Measurements from ENCODE around the gene CEACAM4. TPM values are rescaled to one million over a fixed set of nuclear protein-coding genes. Genes with fewer than 3 reads are reported as not detected.
A peak's percentile ranks its signal among the peaks of the same experiment; 100 is the strongest.

Gene CEACAM4
- total RNA-seq (not detected), polyA plus RNA-seq (not detected), total RNA-seq (0 reads per million in 6 experiments)

DNA sequence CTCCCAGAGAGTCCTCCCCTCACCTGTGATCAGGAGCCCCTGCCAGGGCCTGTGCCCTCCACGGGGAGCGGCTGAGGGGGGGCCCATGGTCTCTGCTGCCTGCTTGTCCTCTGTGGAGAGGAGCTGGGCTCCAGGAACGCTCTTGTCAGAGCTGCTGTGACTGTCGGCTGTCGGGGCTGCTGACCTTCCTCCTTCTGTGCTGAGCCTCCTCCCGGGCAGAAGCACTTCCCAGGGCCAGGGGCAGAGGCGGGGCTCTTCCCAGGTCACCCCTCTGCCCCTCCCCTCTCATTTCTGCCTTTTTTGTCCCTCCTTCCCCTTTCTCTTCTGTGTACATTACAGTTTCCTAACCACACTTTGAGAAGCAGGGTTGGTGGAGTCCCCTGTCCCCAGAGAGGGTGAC, at the start of gene CEACAM4:
TSS of gene CEACAM4 (minus strand) at position 198 of the 400 bp plus-strand sequence. CDS start at position 87, 111 bp downstream.
- Mint-ChIP-seq H3K27me3 (peaks cover 6 to 42% (median 21%) of the 10 kb centered on the region in 5 donors), H3K4me1 (peaks cover 0 to 3% (median 1%) of the 10 kb centered on the region in 4 donors), H3K4me3 (peak within 1 kb of the TSS in 1 of 10 donors; percentile 50), H3K27ac (peak within 1 kb of the TSS in 2 of 10 donors; percentile 45 to 48), H3K9me3 (peaks cover 0 to 22% (median 13%) of the 10 kb centered on the region in 9 donors), H3K36me3 (peaks cover 0 to 14% (median 0%) of the 10 kb centered on the region in 3 donors)
- DNase-seq (no peak), ATAC-seq (no peak)
- POLR2A ChIA-PET = no interaction called here

DNA sequence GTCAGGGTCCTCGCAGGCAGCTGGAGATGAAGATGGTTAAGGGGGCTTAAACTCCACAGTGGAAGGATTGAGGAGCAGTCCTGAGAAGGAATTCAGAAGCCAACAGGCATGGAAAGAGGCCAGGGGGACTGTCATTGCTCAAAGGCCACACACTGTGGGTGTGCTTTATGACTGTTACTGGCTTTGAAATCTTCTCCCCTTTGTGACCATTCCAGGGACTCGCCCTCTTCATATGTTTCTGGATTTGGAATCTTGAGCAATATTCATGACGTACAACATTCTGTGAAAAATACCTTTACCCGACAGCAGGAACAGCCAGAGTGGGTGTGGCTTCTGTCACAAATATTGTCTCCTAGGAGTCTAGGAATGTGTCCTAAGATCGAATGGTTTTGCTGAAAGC, 44.6 kb upstream of the CEACAM4 start:
- no peaks in the 10 kb centered on the region for H3K4me1 Mint-ChIP-seq
- H3K9me3 Mint-ChIP-seq = peaks cover 0 to 20% (median 10%) of the 10 kb centered on the region in 9 donors
- no peak overlapping the region for H3K27ac Mint-ChIP-seq
- ATAC-seq = no peak
- POLR2A ChIA-PET = no interaction called here
- peaks cover 0 to 12% (median 0%) of the 10 kb centered on the region in 3 donors for H3K36me3 Mint-ChIP-seq
- peaks cover 36 to 83% (median 57%) of the 10 kb centered on the region in 5 donors for H3K27me3 Mint-ChIP-seq
- no peak overlapping the region for H3K4me3 Mint-ChIP-seq
- no peak for DNase-seq

DNA sequence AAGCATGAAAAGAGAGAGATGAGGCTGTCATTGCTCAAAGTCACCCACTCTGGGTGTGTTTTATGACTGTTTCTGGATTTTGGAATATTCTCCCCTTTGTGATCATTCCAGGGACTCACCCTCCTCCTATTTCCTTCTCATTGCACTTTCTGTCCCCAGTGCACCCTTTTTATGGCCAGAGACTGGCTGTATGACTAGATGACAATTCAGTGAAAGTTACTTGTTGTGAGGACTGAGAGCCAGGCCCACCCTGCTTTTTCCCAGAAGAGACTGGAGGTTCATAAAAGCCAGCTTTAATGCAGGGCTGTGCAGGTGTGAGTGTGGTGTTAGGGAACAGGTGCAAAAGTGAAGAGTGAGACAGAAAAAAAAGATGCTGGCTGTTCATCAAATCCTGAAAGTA, 43.9 kb upstream of the CEACAM4 start:
- Mint-ChIP-seq H3K27ac (no peak overlapping the region), H3K9me3 (peaks cover 0 to 26% (median 16%) of the 10 kb centered on the region in 9 donors), H3K4me3 (no peak overlapping the region), H3K36me3 (peaks cover 0 to 17% (median 0%) of the 10 kb centered on the region in 3 donors), H3K4me1 (no peaks in the 10 kb centered on the region), H3K27me3 (peaks cover 36 to 78% (median 57%) of the 10 kb centered on the region in 5 donors)
- POLR2A ChIA-PET = no interaction called here
- no peak for ATAC-seq
- DNase-seq = no peak

DNA sequence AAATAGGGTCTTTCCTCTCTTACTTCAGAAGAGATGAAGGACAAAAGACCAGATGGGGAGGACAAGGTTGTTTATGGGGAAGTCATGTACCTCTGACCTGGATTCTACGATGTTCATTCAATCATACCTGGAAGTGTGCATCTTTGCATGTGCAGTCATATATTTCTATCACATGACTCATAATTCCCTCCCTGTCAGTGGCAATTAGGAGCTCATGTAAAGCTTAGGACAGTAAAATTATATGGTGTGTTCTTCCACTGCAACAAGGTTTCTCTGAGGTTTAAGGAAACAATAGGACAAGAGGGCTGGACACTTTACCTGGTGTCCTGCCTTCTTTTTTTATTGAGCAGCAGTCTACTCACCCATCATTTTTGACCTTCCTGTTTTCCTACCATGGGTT, 41.4 kb upstream of the CEACAM4 start:
- Mint-ChIP-seq H3K27me3 (peaks cover 32 to 63% (median 50%) of the 10 kb centered on the region in 5 donors), H3K4me1 (no peaks in the 10 kb centered on the region), H3K36me3 (peaks cover 0 to 37% (median 2%) of the 10 kb centered on the region in 3 donors), H3K9me3 (peaks cover 5 to 50% (median 33%) of the 10 kb centered on the region in 9 donors), H3K4me3 (no peak overlapping the region), H3K27ac (no peak overlapping the region)
- no peak for DNase-seq
- POLR2A ChIA-PET = no interaction called here
- no peak for ATAC-seq

DNA sequence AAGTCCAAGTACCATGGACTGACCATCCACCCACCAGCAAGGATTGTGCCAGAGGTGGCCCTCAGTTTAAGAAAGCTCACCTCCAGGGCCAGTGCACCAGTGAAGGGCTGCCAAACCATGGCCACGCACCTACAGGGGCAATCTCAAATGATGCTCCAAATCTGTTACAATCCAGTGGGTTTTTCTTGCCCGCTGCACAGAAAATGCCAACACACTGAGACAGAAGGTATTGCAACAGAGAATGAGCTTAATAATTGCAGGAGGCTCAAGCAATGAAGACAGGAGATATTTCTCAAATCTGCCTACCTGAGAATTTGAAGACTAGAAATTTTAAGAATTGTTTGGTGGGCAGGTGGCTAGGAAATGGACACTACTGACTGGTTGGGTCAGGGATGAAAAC, 39.2 kb upstream of the CEACAM4 start:
- H3K4me1 Mint-ChIP-seq = no peaks in the 10 kb centered on the region
- H3K9me3 Mint-ChIP-seq = peaks cover 9 to 71% (median 36%) of the 10 kb centered on the region in 9 donors
- peaks cover 28 to 57% (median 44%) of the 10 kb centered on the region in 5 donors for H3K27me3 Mint-ChIP-seq
- H3K36me3 Mint-ChIP-seq = peaks cover 0 to 37% (median 2%) of the 10 kb centered on the region in 3 donors
- ATAC-seq (no peak), DNase-seq (no peak)
- H3K4me3 Mint-ChIP-seq = no peak overlapping the region
- H3K27ac Mint-ChIP-seq = no peak overlapping the region
- POLR2A ChIA-PET = no interaction called here

DNA sequence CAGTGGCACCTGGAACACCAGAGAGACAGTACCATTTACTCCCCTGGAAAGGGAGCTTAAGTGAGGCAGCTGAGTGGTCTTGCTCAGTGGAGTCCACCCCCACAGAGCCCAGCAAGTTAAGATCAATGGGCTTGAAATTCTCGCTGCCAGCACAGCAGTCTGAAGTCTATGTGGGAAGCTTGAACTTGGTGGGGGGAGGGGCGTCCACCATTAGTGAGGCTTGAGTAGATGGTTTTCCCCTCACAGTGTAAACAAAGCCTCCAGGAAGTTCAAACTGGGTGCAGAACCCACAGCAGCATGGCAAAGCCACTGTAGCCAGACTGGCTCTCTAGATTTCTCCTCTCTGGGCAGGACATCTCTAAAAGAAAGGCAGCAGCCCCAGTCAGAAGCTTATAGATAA, 30.3 kb upstream of the CEACAM4 start:
- DNase-seq = peak in 2 of 10 donors; percentile 14 to 15
- peak overlapping the region in 4 of 10 donors; percentile 12 to 43 (median 23) for H3K4me3 Mint-ChIP-seq
- peaks cover 0 to 23% (median 14%) of the 10 kb centered on the region in 3 donors for H3K36me3 Mint-ChIP-seq
- H3K27ac Mint-ChIP-seq = peak overlapping the region in 1 of 10 donors; percentile 28
- peaks cover 2 to 10% (median 9%) of the 10 kb centered on the region in 4 donors for H3K4me1 Mint-ChIP-seq
- peaks cover 0 to 45% (median 21%) of the 10 kb centered on the region in 9 donors for H3K9me3 Mint-ChIP-seq
- ATAC-seq = peak; percentile 17 to 67
- POLR2A ChIA-PET = interaction anchor here (0.8 kb wide), 1 partner anchor 102 kb away, joined by 3 read pairs; no protein-coding TSS in a partner anchor
- peaks cover 11 to 59% (median 34%) of the 10 kb centered on the region in 5 donors for H3K27me3 Mint-ChIP-seq

DNA sequence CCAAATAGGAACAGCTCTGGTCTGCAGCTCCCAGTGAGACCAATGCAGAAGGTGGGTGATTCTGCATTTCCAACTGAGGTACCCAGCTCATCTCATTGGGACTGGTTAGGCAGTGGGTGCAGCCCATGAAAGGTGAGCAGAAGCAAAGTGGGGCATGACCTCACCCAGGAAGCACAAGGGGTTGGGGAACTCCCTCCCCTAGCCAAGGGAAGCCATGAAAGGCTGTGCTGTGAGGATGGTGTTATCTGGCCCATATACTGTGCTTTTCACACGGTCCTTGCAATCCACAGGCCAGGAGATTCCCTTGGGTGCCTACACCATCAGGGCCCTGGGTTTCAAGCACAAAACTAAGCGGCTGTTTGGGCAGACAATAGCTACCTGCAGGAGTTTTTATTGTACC, 29.9 kb upstream of the CEACAM4 start:
- peaks cover 0 to 41% (median 21%) of the 10 kb centered on the region in 9 donors for H3K9me3 Mint-ChIP-seq
- H3K4me1 Mint-ChIP-seq = peaks cover 2 to 10% (median 9%) of the 10 kb centered on the region in 4 donors
- peak in 1 of 10 donors; percentile 24 for DNase-seq
- H3K27ac Mint-ChIP-seq = peak overlapping the region in 1 of 10 donors; percentile 28
- H3K36me3 Mint-ChIP-seq = peaks cover 0 to 23% (median 14%) of the 10 kb centered on the region in 3 donors
- H3K27me3 Mint-ChIP-seq = peaks cover 10 to 60% (median 37%) of the 10 kb centered on the region in 5 donors
- POLR2A ChIA-PET = interaction anchor here (0.8 to 0.9 kb wide), 2 partner anchors 10 to 102 kb away, joined by 3 read pairs; no protein-coding TSS in a partner anchor
- H3K4me3 Mint-ChIP-seq = peak overlapping the region in 4 of 10 donors; percentile 12 to 43 (median 23)
- ATAC-seq = peak; percentile 66 to 88

DNA sequence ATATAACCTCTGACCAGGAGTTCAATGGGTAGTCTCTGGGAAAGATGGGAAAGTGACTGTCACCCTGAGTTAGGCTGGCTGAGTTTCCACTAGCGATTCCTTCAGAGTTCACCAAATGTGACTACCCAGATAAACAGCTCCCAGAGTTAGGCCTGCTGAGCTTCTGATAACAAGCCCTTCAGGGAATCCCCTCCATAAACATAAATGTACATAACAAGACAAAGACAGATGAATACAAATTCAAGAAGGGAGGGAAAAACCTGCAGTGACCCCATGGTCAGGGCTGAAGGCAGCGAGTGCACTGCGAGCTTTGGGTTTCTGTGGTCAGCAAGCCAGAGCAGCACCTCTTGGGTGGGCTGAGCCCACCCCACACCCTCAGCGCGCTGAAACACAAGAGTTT, 25.4 kb upstream of the CEACAM4 start:
- no peak overlapping the region for H3K4me3 Mint-ChIP-seq
- POLR2A ChIA-PET = interaction anchor here (0.5 kb wide), 1 partner anchor 199 kb away, joined by 3 read pairs; no protein-coding TSS in a partner anchor
- no peak for DNase-seq
- H3K4me1 Mint-ChIP-seq = peaks cover 2 to 9% (median 8%) of the 10 kb centered on the region in 4 donors
- ATAC-seq = no peak
- peaks cover 0 to 26% (median 21%) of the 10 kb centered on the region in 9 donors for H3K9me3 Mint-ChIP-seq
- H3K36me3 Mint-ChIP-seq = peaks cover 0 to 23% (median 11%) of the 10 kb centered on the region in 3 donors
- H3K27me3 Mint-ChIP-seq = peaks cover 16 to 46% (median 34%) of the 10 kb centered on the region in 5 donors
- H3K27ac Mint-ChIP-seq = no peak overlapping the region

DNA sequence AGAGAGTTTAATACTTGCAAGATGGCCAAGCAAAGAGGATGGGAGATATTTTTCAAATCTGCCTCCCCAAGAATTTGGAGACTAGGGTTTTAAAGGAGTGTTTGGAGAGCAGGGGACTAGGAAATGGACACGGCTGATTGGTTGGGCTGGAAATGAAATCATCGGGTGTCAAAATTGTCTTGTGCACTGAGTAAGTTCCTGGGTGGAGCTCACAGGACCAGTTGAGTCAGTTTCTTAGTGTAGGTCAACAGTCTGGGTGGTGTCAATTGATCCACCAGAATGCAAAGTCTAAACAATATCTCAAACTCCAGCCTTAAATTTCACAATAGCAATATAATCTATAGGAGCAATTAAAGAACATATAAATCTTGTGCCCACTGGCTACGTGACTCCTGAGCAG, 23.0 kb upstream of the CEACAM4 start:
- POLR2A ChIA-PET = no interaction called here
- peaks cover 19 to 53% (median 35%) of the 10 kb centered on the region in 5 donors for H3K27me3 Mint-ChIP-seq
- DNase-seq (no peak), ATAC-seq (no peak)
- peaks cover 2 to 16% (median 10%) of the 10 kb centered on the region in 3 donors for H3K36me3 Mint-ChIP-seq
- H3K4me3 Mint-ChIP-seq = no peak overlapping the region
- peaks cover 0 to 21% (median 14%) of the 10 kb centered on the region in 9 donors for H3K9me3 Mint-ChIP-seq
- H3K27ac Mint-ChIP-seq = peak overlapping the region in 1 of 10 donors; percentile 40
- no peaks in the 10 kb centered on the region for H3K4me1 Mint-ChIP-seq

DNA sequence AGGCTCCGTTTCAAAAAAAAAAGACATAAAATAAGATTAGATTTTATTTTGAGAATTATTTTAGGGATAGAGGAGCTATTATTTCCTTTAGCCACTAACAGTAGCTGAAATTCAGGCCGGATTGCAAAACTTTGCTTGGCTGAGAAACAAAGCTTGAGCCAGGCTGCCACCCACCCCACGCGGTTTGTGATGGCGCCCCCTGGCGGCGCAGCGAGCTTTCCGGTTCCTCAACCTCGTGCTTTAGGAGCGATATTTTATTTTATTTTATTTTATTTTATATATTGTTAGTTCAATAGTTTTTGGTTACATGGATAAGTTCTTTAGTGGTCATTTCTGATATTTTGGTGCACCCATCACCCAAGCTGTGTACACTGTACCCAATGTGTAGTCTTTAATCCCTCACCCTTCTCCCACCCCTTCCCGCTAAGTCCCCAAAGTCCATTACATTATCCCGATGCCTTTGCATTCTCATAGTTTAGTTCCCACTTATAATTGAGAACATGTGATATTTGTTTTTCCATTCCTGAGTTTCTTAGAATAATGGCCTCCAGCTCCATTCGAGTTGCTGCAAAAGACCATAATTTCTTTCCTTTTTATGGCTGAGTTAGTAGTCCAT, 19.8 kb upstream of the CEACAM4 start:
- Mint-ChIP-seq H3K36me3 (peaks cover 0 to 2% (median 0%) of the 10 kb centered on the region in 3 donors), H3K9me3 (peaks cover 0 to 2% (median 0%) of the 10 kb centered on the region in 9 donors), H3K27me3 (peaks cover 15 to 64% (median 32%) of the 10 kb centered on the region in 5 donors), H3K27ac (no peak overlapping the region), H3K4me1 (peaks cover 0 to 5% (median 2%) of the 10 kb centered on the region in 4 donors), H3K4me3 (no peak overlapping the region)
- DNase-seq = peak in 6 of 10 donors; percentile 13 to 43 (median 28)
- ATAC-seq = no peak
- POLR2A ChIA-PET = interaction anchor here (0.7 kb wide), 1 partner anchor 9 kb away, joined by 3 read pairs; no protein-coding TSS in a partner anchor

DNA sequence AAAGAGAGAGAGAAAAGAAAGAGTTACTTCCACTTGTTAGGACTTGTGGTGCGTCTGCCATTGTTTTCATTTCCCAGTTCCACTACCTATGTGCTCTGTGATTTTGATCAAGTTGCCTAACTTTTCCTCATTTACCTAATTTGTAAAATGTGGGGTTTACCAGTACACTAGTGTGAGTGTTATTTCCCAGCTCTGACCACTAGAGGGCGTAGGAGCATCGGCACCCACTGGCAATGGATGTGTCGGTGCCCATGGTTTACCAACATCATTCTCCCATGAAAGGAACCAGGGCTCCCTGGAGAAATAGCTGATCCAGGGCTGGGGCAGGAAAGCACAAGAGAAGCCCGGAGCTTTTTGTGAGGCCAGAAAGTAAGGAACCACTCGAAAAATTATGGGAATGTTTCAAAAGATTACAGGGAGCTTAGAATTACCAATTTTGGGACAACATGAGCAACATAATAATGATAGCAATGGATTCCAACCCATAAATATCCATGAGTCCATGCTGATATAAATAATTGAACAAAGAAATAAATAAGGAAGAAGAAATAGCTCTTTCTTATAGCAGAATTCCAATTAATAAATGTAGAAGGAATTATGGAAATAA, 15.1 kb upstream of the CEACAM4 start:
- Mint-ChIP-seq H3K27me3 (peaks cover 3 to 29% (median 16%) of the 10 kb centered on the region in 5 donors), H3K4me1 (peaks cover 10 to 23% (median 21%) of the 10 kb centered on the region in 4 donors), H3K27ac (peak overlapping the region in 4 of 10 donors; percentile 1 to 25 (median 11)), H3K9me3 (peaks cover 0 to 11% (median 0%) of the 10 kb centered on the region in 9 donors), H3K36me3 (peaks cover 1 to 3% (median 2%) of the 10 kb centered on the region in 3 donors), H3K4me3 (no peak overlapping the region)
- DNase-seq (peak; percentile 49 to 88 (median 68)), ATAC-seq (peak; percentile 60 to 68)
- POLR2A ChIA-PET = interaction anchor here (1.1 kb wide), 1 partner anchor 49 kb away, joined by 3 read pairs; no protein-coding TSS in a partner anchor

DNA sequence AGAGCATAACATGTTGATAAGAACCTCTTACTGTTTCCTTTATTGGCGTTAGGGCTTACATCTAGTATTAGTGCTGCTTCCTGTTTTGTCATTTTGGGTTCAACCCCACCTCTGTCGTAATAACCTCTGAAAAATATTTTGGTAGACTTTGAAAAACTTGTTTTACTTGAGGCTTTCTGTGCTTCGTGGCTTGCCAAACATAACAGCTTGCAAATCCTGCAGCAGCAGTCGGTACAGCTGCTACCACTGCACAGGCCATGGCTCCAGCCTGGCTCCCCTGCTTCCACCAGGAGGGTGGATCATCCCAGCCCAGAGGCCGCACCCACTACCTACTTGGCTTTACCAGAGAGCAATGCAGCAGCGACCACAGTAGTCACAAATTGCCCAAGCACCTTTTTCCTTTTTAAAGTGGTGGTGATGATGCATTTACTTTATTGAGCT, 11.8 kb upstream of the CEACAM4 start:
- peaks cover 0 to 42% (median 3%) of the 10 kb centered on the region in 9 donors for H3K9me3 Mint-ChIP-seq
- peak in 4 of 10 donors; percentile 4 to 54 (median 39) for DNase-seq
- peaks cover 10 to 23% (median 21%) of the 10 kb centered on the region in 4 donors for H3K4me1 Mint-ChIP-seq
- H3K27me3 Mint-ChIP-seq = peaks cover 10 to 58% (median 35%) of the 10 kb centered on the region in 5 donors
- POLR2A ChIA-PET = interaction anchor here (0.5 to 0.7 kb wide), 2 partner anchors 84 to 136 kb away, joined by 4 to 6 read pairs; no protein-coding TSS in a partner anchor
- H3K4me3 Mint-ChIP-seq = peak overlapping the region in 8 of 10 donors; percentile 33 to 77 (median 57)
- H3K36me3 Mint-ChIP-seq = peaks cover 0 to 17% (median 2%) of the 10 kb centered on the region in 3 donors
- peak; percentile 82 to 84 for ATAC-seq
- peak overlapping the region; percentile 79 to 96 (median 91) for H3K27ac Mint-ChIP-seq
